A549 (cell line): ENCODE data around the gene ABCC1. TPM values are rescaled to one million over a fixed set of nuclear protein-coding genes. Genes with fewer than 3 reads are reported as not detected.

Source experiments
- ATAC-seq, 2 experiments: fragments of 200-7000 bp in 1 of 2; fragments of >200 bp in 1 of 2; cut with Nextera tagmentation in 1 of 2; cut with Tn5 transposase in 1 of 2; 3 replicates each; pipeline versions ENCODE4 v1.8.0 to v1.9.1; 2018 to 2020; ENCODE audit warnings: mild to moderate bottlenecking in 1 of 2, moderate library complexity in 1 of 2
- CTCF ChIA-PET: fragments of 300-600 bp; sonication (Branson Sonifier 250); formaldehyde crosslinking; extraction: SDS; loops from one replicate; lab custom pipeline; 2021; ENCODE audit warnings: antibody characterized with exemption, inconsistent platforms; lab: Yijun Ruan, JAX
- POLR2A ChIA-PET: fragments of 350-600 bp; formaldehyde crosslinking; extraction: SDS; loops from one replicate; lab custom pipeline; 2021; ENCODE audit warnings: antibody characterized with exemption, inconsistent platforms; lab: Yijun Ruan, JAX
- DNase-seq, 2 experiments: peaks; one replicate each; pipeline versions ENCODE4 v3.0.0 to v3.0.0-alpha.2; 2011 to 2016; ENCODE audit warnings: low read depth in 1 of 2, low spot score in 1 of 2
- FAIRE-seq: peaks from 2 replicates; lab custom pipeline; 2011; peaks lifted over from hg19 to GRCh38; lab: Jason Lieb, UNC
- H3K27ac ChIP-seq, 2 experiments: fragments of >200 bp; sonication (Bioruptor Twin); formaldehyde crosslinking; 3 replicates each; pipeline ENCODE4 v1.5.1; 2016 to 2017
- H3K4me1 ChIP-seq: fragments of >200 bp; sonication (Bioruptor Twin); formaldehyde crosslinking; 3 replicates; pipeline ENCODE4 v1.6.1; 2016
- H3K4me2 ChIP-seq: fragments of >200 bp; sonication (Bioruptor Twin); formaldehyde crosslinking; 3 replicates; pipeline ENCODE4 v1.6.1; 2016
- H3K4me3 ChIP-seq: fragments of >200 bp; sonication (Bioruptor Twin); formaldehyde crosslinking; 3 replicates; pipeline ENCODE4 v1.5.1; 2016
- H3K9me3 ChIP-seq: fragments of >200 bp; sonication (Bioruptor Twin); formaldehyde crosslinking; 3 replicates; pipeline ENCODE4 v1.6.1; 2016
- CBX2 ChIP-seq: fragments of 200-600 bp; sonication (generic); IDR thresholded peaks from 2 replicates; pipeline ENCODE4 v1.6.1; 2016; ENCODE audit warnings: low read depth, mild to moderate bottlenecking, borderline replicate concordance
- CEBPB ChIP-seq, 2 experiments: fragments of >200 bp in 1 of 2; sonication (Bioruptor Twin) in 1 of 2; formaldehyde crosslinking in 1 of 2; IDR thresholded peaks; 2 replicates each; pipeline ENCODE4 v1.6.1; 2012 to 2016
- FOSB ChIP-seq: fragments of 250-450 bp; sonication (Bioruptor Pico); IDR thresholded peaks from 2 replicates; pipeline ENCODE4 v1.5.0; 2020; ENCODE audit warnings: mild to moderate bottlenecking, moderate library complexity
- FOXS1 ChIP-seq: fragments of 250-450 bp; sonication (Bioruptor Pico); IDR thresholded peaks from 2 replicates; pipeline ENCODE4 v1.5.0; 2020; ENCODE audit warnings: mild to moderate bottlenecking, moderate library complexity
- HDAC2 ChIP-seq: fragments of 200-600 bp; sonication (generic); IDR thresholded peaks from 2 replicates; pipeline ENCODE4 v1.6.1; 2016
- HOXA7 ChIP-seq: fragments of 250-450 bp; sonication (Bioruptor Pico); IDR thresholded peaks from 2 replicates; pipeline ENCODE4 v1.5.0; 2020; ENCODE audit warnings: mild to moderate bottlenecking, moderate library complexity
- HOXB13 ChIP-seq: fragments of 250-450 bp; sonication (Bioruptor Pico); IDR thresholded peaks from 2 replicates; pipeline ENCODE4 v1.5.0; 2020; ENCODE audit warnings: low read depth, mild to moderate bottlenecking, moderate library complexity
- KDM1A ChIP-seq: fragments of 200-600 bp; sonication (generic); IDR thresholded peaks from 2 replicates; pipeline ENCODE4 v1.6.1; 2016; ENCODE audit warnings: low read depth, mild to moderate bottlenecking
- MYC ChIP-seq: IDR thresholded peaks from 2 replicates; pipeline ENCODE4 v1.6.1; 2012; ENCODE audit warnings: mild to moderate bottlenecking, inconsistent platforms, low read length, improper control_type of control experiment, borderline replicate concordance
- NFE2L2 ChIP-seq: fragments of 150-350 bp; conservative IDR thresholded peaks from 2 replicates; pipeline ENCODE4 v1.6.1; 2014; ENCODE audit warnings: low read length
- PHF8 ChIP-seq: fragments of 200-600 bp; sonication (generic); IDR thresholded peaks from 2 replicates; pipeline ENCODE4 v1.6.1; 2016; ENCODE audit warnings: low read depth, mild to moderate bottlenecking, antibody characterized with exemption, moderate library complexity, borderline replicate concordance
- POLR2AphosphoS2 ChIP-seq: conservative IDR thresholded peaks from 2 replicates; pipeline ENCODE4 v1.6.1; 2012; ENCODE audit warnings: low read length, improper control_type of control experiment, inconsistent platforms
- RFX5 ChIP-seq: fragments of 450-650 bp; IDR thresholded peaks from 2 replicates; pipeline ENCODE4 v1.7.1; 2014; ENCODE audit warnings: antibody characterized with exemption, mild to moderate bottlenecking, moderate library complexity
- RNF2 ChIP-seq: fragments of 200-600 bp; sonication (generic); IDR thresholded peaks from 2 replicates; pipeline ENCODE4 v1.6.1; 2016; ENCODE audit warnings: low read depth, mild to moderate bottlenecking, antibody characterized with exemption, moderate library complexity, borderline replicate concordance
- SMC3 ChIP-seq: fragments of >200 bp; sonication (Bioruptor Twin); formaldehyde crosslinking; IDR thresholded peaks from 3 replicates; pipeline ENCODE4 v1.6.1; 2018; ENCODE audit warnings: inconsistent platforms
- SREBF2 ChIP-seq: fragments of 450-650 bp; IDR thresholded peaks from 2 replicates; pipeline ENCODE4 v1.6.1; 2014; ENCODE audit warnings: mild to moderate bottlenecking, moderate library complexity
- ZC3H11A ChIP-seq: fragments of 450-650 bp; IDR thresholded peaks from 2 replicates; pipeline ENCODE4 v1.6.1; 2014; ENCODE audit warnings: antibody characterized with exemption, mild to moderate bottlenecking
- ZFP36 ChIP-seq: fragments of 450-650 bp; IDR thresholded peaks from 2 replicates; pipeline ENCODE4 v1.6.1; 2014; ENCODE audit warnings: borderline replicate concordance; ENCODE audit not compliant: partially characterized antibody
- ZNF302 ChIP-seq: fragments of 250-450 bp; sonication (Bioruptor Pico); IDR thresholded peaks from 2 replicates; pipeline ENCODE4 v1.9.0; 2021; ENCODE audit warnings: inconsistent platforms, mild to moderate bottlenecking, moderate library complexity
- ZSCAN20 ChIP-seq: fragments of 250-450 bp; sonication (Bioruptor Pico); IDR thresholded peaks from 2 replicates; pipeline ENCODE4 v1.8.0; 2022; ENCODE audit warnings: mild to moderate bottlenecking, moderate library complexity
- WGBS: methylation state at CpG from one replicate; pipeline ENCODE4 v1.1.6; 2017; ENCODE audit errors: missing lambda C conversion rate; 5-methylcytosine and 5-hydroxymethylcytosine counted together
- polyA plus RNA-seq, 4 experiments: library from polyadenylated mRNA; depleted of rRNA in 3 of 4; stranded (reverse); fragments of >200 nt; fragmentation: RNase III in 1 of 4; extraction: RNeasy Plus Mini Kit Qiagen cat#74134 plus additional on column Dnase treatment in 1 of 4; gene quantifications; 2 replicates in 3 of 4; 3 replicates in 1 of 4; pipeline ENCODE4 v1.2.3, GENCODE V29; 2011 to 2017
- TF ChIP-seq, protein P1 (sequence below): IDR thresholded peaks from 2 replicates; pipeline ENCODE4 v1.6.1; 2012; ENCODE audit warnings: low read depth, borderline replicate concordance
- TF ChIP-seq, protein P2 (sequence below): fragments of 200-600 bp; sonication (generic); IDR thresholded peaks from 2 replicates; pipeline ENCODE4 v1.6.1; 2016; ENCODE audit warnings: antibody characterized with exemption, mild to moderate bottlenecking, moderate library complexity

Gene ABCC1
- polyA plus RNA-seq, 2 of the 4 experiments (the other 2 are of a cell fraction) = 56.5 to 93.8 TPM

DNA sequence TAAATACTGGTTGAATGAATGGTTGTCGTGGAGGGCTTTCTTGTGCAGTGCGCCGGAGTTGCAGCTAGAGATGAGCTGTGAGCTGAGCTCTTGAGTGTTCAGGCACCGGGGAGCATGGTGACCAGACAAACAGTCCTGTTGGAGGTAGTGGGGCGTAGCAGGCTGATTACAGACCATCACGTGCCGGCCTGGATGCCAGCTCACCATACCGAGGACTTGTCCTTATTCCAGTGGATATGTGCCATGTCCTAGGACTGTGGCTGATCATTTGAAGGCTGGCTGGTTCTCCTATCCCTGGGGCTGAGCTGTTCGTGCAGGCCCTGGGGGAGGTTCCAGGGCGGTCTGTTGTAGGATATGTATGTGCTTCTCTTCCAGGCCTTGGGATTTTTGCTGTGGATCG, 60.0 kb downstream of the ABCC1 start:
- TF ChIP-seq KDM1A (no peak), RNF2 (no peak), CEBPB (IDR thresholded peaks at IDR 0.05) (no peak), FOSB (CRISPR knock-in tag) (no peak), HOXB13 (CRISPR knock-in tag) (no peak), RFX5 (no peak), FOXS1 (CRISPR knock-in tag) (no peak), SMC3 (no peak), ZNF302 (CRISPR knock-in tag) (no peak), PHF8 (no peak), ZC3H11A (no peak), HDAC2 (no peak), POLR2AphosphoS2 (no peak), NFE2L2 (no peak), MYC (no peak), HOXA7 (no peak), ZSCAN20 (no peak), CBX2 (no peak)
- TF ChIP-seq, protein P1, sequence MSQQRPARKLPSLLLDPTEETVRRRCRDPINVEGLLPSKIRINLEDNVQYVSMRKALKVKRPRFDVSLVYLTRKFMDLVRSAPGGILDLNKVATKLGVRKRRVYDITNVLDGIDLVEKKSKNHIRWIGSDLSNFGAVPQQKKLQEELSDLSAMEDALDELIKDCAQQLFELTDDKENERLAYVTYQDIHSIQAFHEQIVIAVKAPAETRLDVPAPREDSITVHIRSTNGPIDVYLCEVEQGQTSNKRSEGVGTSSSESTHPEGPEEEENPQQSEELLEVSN = no peak
- ATAC-seq (peak; percentile 13 to 15; a peak in 3 of 6 replicates), DNase-seq (no peak), FAIRE-seq (no peak)
- Histone ChIP-seq H3K4me3 (no peak overlapping the region), H3K4me2 (no peak overlapping the region), H3K27ac (peak overlapping the region in 1 of 2 experiments; percentile 81; a peak in 4 of 6 replicates), H3K4me1 (peaks cover 65% of the 10 kb centered on the region), H3K9me3 (no peaks in the 10 kb centered on the region)
- POLR2A ChIA-PET = interaction anchor here (0.6 kb wide), 1 partner anchor 129 kb away, joined by 6 read pairs; no protein-coding TSS in a partner anchor
- WGBS = 88% methylated on average over 11 of the region's 11 CpGs
- CTCF ChIA-PET = interaction anchor here (0.6 to 1.8 kb wide), 6 partner anchors 10 to 20 kb away, joined by 3 to 6 read pairs (median 4); no protein-coding TSS in a partner anchor

DNA sequence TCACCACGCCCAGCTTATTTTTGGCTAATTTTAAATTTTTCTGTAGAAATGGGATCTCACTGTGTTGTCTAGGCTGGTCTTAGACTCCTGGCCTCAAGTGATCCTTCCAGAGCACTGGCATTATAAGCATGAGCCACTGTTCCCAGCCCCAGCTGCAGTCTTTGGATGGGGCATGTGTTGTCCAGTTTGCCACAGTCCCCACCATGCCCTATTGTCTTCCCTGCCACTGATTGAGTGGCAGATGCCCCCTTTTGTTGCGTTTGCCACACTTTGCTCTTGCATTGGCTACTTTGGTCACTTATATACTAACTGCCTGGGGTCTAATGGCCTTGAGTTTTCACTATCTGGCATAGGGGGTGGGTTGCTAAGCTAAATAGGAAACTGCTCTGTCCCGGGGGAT, 60.8 kb downstream of the ABCC1 start:
- no peak for FAIRE-seq
- ATAC-seq = no peak
- H3K4me2 ChIP-seq = no peak overlapping the region
- ChIA-PET CTCF (interaction anchor here (0.6 to 1.8 kb wide), 3 partner anchors 11 to 15 kb away, joined by 3 to 6 read pairs (median 4); no protein-coding TSS in a partner anchor), POLR2A (interaction anchor here (0.6 kb wide), 1 partner anchor 70 kb away, joined by 5 read pairs; no protein-coding TSS in a partner anchor)
- DNase-seq = no peak
- TF ChIP-seq ZFP36 (peak; percentile 76), SMC3 (no peak)
- H3K4me3 ChIP-seq = no peak overlapping the region
- no peaks in the 10 kb centered on the region for H3K9me3 ChIP-seq
- peak overlapping the region in 1 of 2 experiments; percentile 95; a peak in 3 of 6 replicates for H3K27ac ChIP-seq
- H3K4me1 ChIP-seq = peaks cover 65% of the 10 kb centered on the region
- WGBS = 92% methylated on average over 3 of the region's 3 CpGs

DNA sequence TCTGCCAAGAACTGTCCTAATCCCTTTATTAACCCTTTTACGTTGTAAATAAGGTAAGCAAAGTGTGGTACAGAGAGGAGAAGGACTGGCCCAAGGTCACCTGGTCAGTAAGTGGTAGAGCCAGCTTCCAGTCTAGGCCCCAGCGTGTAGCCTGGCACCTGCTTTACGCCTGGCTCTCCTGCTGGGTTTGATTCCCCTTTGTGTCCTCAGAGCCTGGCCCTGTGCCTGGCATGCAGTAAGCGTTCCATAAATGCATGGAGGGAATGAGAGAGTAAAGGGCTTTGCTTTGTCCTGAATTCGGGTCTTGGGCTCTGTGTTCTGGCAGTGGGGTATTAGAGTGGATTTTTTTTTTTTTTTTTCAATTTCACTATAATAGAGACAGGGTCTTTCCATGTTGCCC, 62.7 kb downstream of the ABCC1 start:
- TF ChIP-seq, protein P2, sequence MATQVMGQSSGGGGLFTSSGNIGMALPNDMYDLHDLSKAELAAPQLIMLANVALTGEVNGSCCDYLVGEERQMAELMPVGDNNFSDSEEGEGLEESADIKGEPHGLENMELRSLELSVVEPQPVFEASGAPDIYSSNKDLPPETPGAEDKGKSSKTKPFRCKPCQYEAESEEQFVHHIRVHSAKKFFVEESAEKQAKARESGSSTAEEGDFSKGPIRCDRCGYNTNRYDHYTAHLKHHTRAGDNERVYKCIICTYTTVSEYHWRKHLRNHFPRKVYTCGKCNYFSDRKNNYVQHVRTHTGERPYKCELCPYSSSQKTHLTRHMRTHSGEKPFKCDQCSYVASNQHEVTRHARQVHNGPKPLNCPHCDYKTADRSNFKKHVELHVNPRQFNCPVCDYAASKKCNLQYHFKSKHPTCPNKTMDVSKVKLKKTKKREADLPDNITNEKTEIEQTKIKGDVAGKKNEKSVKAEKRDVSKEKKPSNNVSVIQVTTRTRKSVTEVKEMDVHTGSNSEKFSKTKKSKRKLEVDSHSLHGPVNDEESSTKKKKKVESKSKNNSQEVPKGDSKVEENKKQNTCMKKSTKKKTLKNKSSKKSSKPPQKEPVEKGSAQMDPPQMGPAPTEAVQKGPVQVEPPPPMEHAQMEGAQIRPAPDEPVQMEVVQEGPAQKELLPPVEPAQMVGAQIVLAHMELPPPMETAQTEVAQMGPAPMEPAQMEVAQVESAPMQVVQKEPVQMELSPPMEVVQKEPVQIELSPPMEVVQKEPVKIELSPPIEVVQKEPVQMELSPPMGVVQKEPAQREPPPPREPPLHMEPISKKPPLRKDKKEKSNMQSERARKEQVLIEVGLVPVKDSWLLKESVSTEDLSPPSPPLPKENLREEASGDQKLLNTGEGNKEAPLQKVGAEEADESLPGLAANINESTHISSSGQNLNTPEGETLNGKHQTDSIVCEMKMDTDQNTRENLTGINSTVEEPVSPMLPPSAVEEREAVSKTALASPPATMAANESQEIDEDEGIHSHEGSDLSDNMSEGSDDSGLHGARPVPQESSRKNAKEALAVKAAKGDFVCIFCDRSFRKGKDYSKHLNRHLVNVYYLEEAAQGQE = 0 out of 2 replicates have a peak, but pooled peaks have one; percentile 29
- no peak for TF ChIP-seq SREBF2
- no peak overlapping the region for H3K4me3 ChIP-seq
- no peak for ATAC-seq
- POLR2A ChIA-PET = no interaction called here
- FAIRE-seq = no peak
- DNase-seq = no peak
- CTCF ChIA-PET = no interaction called here
- H3K4me1 ChIP-seq = peaks cover 65% of the 10 kb centered on the region
- H3K27ac ChIP-seq = peak overlapping the region; percentile 11 to 95; a peak in 4 of 6 replicates
- 98% methylated on average over 5 of the region's 5 CpGs for WGBS
- H3K9me3 ChIP-seq = no peaks in the 10 kb centered on the region
- H3K4me2 ChIP-seq = no peak overlapping the region
